ENCODE results near the gene MARK2. TPM values are rescaled to one million over a fixed set of nuclear protein-coding genes. Genes with fewer than 3 reads are reported as not detected.
"Not testable (repeated sequence)": the region's sequence is repeated elsewhere in the genome, so short reads cannot be mapped to it uniquely, and the experiment has no call there.

MARK2 gene
- total RNA-seq, 1 donor from 2014 or later, result 59.1 TPM

DNA sequence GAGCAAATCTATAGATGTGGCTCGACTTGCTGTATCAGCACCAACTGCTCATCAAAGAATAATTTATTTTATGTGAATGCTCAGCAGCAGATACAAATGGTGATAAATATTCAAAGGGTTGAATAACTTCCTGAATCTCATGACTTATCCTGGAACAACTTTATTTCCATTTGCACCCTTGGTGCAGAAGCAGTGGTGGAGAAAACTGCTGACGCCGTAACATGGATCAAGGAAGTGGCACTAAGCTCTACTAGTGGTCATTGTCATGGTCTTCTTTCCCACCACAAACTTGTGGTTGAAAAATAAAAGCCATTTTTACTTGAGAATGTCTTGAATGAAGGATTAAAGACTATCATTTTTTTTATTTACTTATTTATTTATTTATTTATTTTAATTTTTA is 14.6 kb downstream of the MARK2 start:
- H3K4me1 Mint-ChIP-seq (ENCODE audit: low read depth), result peaks cover 13% of the 10 kb centered on the region
- peaks cover 16% of the 10 kb centered on the region for H3K36me3 Mint-ChIP-seq (ENCODE audit: insufficient read depth)
- no peak for DNase-seq (ENCODE audit: low spot score, unreplicated experiment)
- H3K9me3 Mint-ChIP-seq (ENCODE audit: low read depth), result no peaks in the 10 kb centered on the region
- H3K27me3 Mint-ChIP-seq, result no peaks in the 10 kb centered on the region
- TF ChIP-seq CTCF (IDR thresholded peaks at IDR 0.05; ENCODE audit: unreplicated experiment), result no peak
- no peak overlapping the region for H3K27ac Mint-ChIP-seq
- H3K4me3 Mint-ChIP-seq (ENCODE audit: low read depth), result no peak overlapping the region

DNA sequence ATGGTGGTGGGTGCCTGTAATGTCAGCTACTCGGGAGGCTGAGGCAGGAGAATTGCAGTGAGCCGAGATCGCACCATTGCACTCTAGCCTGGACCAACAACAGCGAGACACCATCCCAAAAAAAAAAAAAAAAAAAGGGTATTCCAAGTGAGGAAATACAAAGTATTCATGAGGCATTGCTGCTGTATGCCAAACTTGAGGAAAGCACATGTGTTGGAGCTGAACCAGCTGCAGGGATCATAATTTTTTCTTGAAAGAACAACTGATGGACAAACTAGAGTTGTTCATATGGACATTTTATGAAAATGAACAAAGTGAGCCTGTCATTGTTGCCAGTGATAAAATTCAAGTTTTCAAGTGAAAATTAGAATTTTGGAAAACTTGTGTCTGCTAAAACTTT is 15.8 kb downstream of the MARK2 start:
- Mint-ChIP-seq H3K4me3 (ENCODE audit: low read depth) (no peak overlapping the region), H3K36me3 (ENCODE audit: insufficient read depth) (peaks cover 15% of the 10 kb centered on the region), H3K27ac (no peak overlapping the region)

DNA sequence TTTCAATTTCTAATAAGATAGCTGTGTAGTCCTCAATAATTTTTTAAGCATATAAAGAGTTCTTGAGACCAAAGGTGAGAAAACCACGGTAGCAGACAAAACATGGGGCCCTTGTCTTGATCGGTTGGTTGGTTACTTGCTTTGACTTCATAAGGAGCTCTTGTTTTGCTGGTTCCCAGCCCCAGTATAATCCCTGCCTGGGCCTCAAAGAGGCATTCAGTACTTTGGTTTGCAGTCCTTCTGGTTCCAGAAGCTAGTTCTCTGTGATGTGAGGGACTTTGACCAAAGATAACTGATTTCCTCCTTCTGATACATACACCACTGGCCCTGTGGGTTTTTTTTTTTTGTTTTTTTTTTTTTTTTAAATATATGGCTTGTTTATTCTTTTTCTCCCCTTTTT is 17.1 kb downstream of the MARK2 start:
- Mint-ChIP-seq H3K4me1 (ENCODE audit: low read depth) (peaks cover 10% of the 10 kb centered on the region), H3K36me3 (ENCODE audit: insufficient read depth) (peaks cover 12% of the 10 kb centered on the region), H3K9me3 (ENCODE audit: low read depth) (no peaks in the 10 kb centered on the region), H3K27me3 (no peaks in the 10 kb centered on the region), H3K4me3 (ENCODE audit: low read depth) (no peak overlapping the region), H3K27ac (no peak overlapping the region)
- DNase-seq (ENCODE audit: low spot score, unreplicated experiment), result no peak
- TF ChIP-seq CTCF (IDR thresholded peaks at IDR 0.05; ENCODE audit: unreplicated experiment), result no peak

More for the DNA sequence above, 15.8 kb downstream of the MARK2 start:
- Mint-ChIP-seq H3K27me3 (no peaks in the 10 kb centered on the region), H3K9me3 (ENCODE audit: low read depth) (no peaks in the 10 kb centered on the region), H3K4me1 (ENCODE audit: low read depth) (peaks cover 13% of the 10 kb centered on the region)
- DNase-seq (ENCODE audit: low spot score, unreplicated experiment), result no peak
- no peak for TF ChIP-seq CTCF (IDR thresholded peaks at IDR 0.05; ENCODE audit: unreplicated experiment)

GRCh38 chr11:63858628-63859550 is 20.0 kb downstream of the MARK2 start:
- Mint-ChIP-seq H3K9me3 (ENCODE audit: low read depth) (no peaks in the 10 kb centered on the region), H3K36me3 (ENCODE audit: insufficient read depth) (peaks cover 12% of the 10 kb centered on the region), H3K27ac (peak overlapping the region; percentile 51), H3K4me1 (ENCODE audit: low read depth) (peaks cover 5% of the 10 kb centered on the region), H3K27me3 (no peaks in the 10 kb centered on the region), H3K4me3 (ENCODE audit: low read depth) (no peak overlapping the region)
- no peak for TF ChIP-seq CTCF (IDR thresholded peaks at IDR 0.05; ENCODE audit: unreplicated experiment)
- no peak for DNase-seq (ENCODE audit: low spot score, unreplicated experiment)

DNA sequence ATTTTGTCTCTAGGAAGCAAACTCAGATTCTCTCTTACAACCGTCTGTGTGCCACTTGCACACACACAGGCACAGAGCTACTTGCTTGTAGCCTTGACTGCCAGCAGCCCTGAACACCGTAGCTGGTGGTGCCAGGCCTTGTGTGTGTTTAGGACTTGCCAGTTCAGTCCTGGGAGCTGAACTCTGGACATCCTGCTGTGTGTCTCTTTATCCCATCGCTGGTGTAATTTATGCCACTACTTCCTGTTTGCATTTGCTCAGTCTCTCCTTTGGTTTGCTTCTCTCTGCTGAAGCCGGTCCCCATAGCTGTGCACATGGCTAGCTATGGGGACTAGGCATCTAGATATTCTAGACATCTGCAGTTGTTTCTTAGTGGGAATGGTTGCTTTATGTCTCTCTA is 24.0 kb downstream of the MARK2 start:
- H3K4me1 Mint-ChIP-seq (ENCODE audit: low read depth), result peaks cover 25% of the 10 kb centered on the region
- no peaks in the 10 kb centered on the region for H3K9me3 Mint-ChIP-seq (ENCODE audit: low read depth)
- H3K27me3 Mint-ChIP-seq, result no peaks in the 10 kb centered on the region
- no peak for TF ChIP-seq CTCF (IDR thresholded peaks at IDR 0.05; ENCODE audit: unreplicated experiment)
- DNase-seq (ENCODE audit: low spot score, unreplicated experiment), result no peak
- peak overlapping the region; percentile 69 for H3K27ac Mint-ChIP-seq
- no peak overlapping the region for H3K4me3 Mint-ChIP-seq (ENCODE audit: low read depth)
- H3K36me3 Mint-ChIP-seq (ENCODE audit: insufficient read depth), result peaks cover 6% of the 10 kb centered on the region

- H3K27me3 Mint-ChIP-seq; H3K9me3 Mint-ChIP-seq (ENCODE audit: low read depth); H3K27ac Mint-ChIP-seq; H3K4me3 Mint-ChIP-seq (ENCODE audit: low read depth); H3K36me3 Mint-ChIP-seq (ENCODE audit: insufficient read depth); DNase-seq (ENCODE audit: low spot score, unreplicated experiment): not testable (repeated sequence)
- H3K4me1 Mint-ChIP-seq (ENCODE audit: low read depth), result peaks cover 28% of the 10 kb centered on the region
Measured at GRCh38 chr11:63863620-63864019, 24.7 kb downstream of the MARK2 start.
